Suprapubic skin (tissue), 4 donors: ENCODE measurements around the gene PATZ1. TPM values are rescaled to one million over a fixed set of nuclear protein-coding genes. Genes with fewer than 3 reads are reported as not detected.

ENCODE experiments used
- DNase-seq, 2 donors: peaks; one replicate each; pipeline ENCODE4 v3.0.0-alpha.2; 2019; ENCODE audit warnings: low spot score in 2 of 2
- H3K27ac ChIP-seq: fragments of 200-600 bp; sonication (generic); one replicate; pipeline ENCODE4 v1.5.1; 2019
- H3K27me3 ChIP-seq: fragments of 200-600 bp; sonication (generic); one replicate; pipeline ENCODE4 v1.5.1; 2019
- H3K36me3 ChIP-seq: fragments of 200-600 bp; sonication (generic); one replicate; pipeline ENCODE4 v1.5.1; 2019
- H3K4me1 ChIP-seq: fragments of 200-600 bp; sonication (generic); one replicate; pipeline ENCODE4 v1.5.1; 2019
- H3K4me3 ChIP-seq: fragments of 200-600 bp; sonication (generic); one replicate; pipeline ENCODE4 v1.5.1; 2019; ENCODE audit warnings: mild to moderate bottlenecking
- H3K9me3 ChIP-seq: fragments of 200-600 bp; sonication (generic); one replicate; pipeline ENCODE4 v1.5.1; 2019
- EP300 ChIP-seq: sonication (generic); formaldehyde crosslinking; IDR thresholded peaks from one replicate; pipeline ENCODE4 v1.6.1; 2017; ENCODE audit warnings: antibody characterized with exemption
- POLR2A ChIP-seq, 2 donors: fragments of 450-650 bp; IDR thresholded peaks; one replicate each; pipeline ENCODE4 v1.6.1; 2017; ENCODE audit warnings: antibody characterized with exemption in 2 of 2, mild to moderate bottlenecking in 2 of 2, moderate library complexity in 2 of 2
- POLR2AphosphoS5 ChIP-seq, 3 donors: sonication (generic); formaldehyde crosslinking; IDR thresholded peaks; one replicate each; pipeline ENCODE4 v1.6.1; 2017; ENCODE audit warnings: antibody characterized with exemption in 3 of 3
- WGBS: methylation state at CpG from one replicate; pipeline ENCODE4 v1.1.5; 2018; 5-methylcytosine and 5-hydroxymethylcytosine counted together
- total RNA-seq, 4 donors: library from RNA; depleted of rRNA; stranded (reverse); fragments of >200 nt; gene quantifications; one replicate each; pipeline ENCODE4 v1.1.0, GENCODE V29; 2016
- TF ChIP-seq, protein P1 (sequence below), 2 donors: fragments of 200-600 bp in 1 of 2; fragments of 450-650 bp in 1 of 2; sonication (generic) in 1 of 2; IDR thresholded peaks; one replicate each; pipeline ENCODE4 v1.5.1; 2016 to 2019; ENCODE audit warnings: antibody characterized with exemption in 2 of 2, mild to moderate bottlenecking in 1 of 2, moderate library complexity in 1 of 2

Gene PATZ1
- total RNA-seq, 4 donors from 2014 or later: 11.8 to 23.3 (median 14.6) TPM

DNA sequence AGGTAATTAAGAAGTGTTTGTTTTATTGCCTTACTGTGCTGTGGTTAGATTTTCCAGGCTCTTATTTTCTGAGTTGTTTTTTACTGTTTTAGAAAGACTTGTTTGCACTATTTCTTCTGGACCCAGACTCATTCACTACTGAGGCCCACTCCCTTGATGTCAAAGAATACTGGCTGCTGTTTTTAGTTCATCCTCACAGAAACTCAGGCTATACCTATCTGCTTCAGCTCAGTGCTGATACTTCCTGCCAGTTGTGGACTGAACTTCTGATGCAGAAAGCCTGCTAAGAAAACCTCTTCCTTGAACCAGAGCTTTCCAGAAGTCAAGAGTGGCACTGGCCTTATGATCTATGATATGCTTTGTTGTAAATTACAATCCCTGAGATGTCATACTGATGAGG is 38.0 kb downstream of the PATZ1 start:
- no peak for DNase-seq
- Histone ChIP-seq H3K9me3 (no peaks in the 10 kb centered on the region), H3K27ac (no peak overlapping the region), H3K36me3 (no peaks in the 10 kb centered on the region), H3K27me3 (no peaks in the 10 kb centered on the region), H3K4me1 (peaks cover 4% of the 10 kb centered on the region), H3K4me3 (no peak overlapping the region)
- no peak for TF ChIP-seq EP300
- TF ChIP-seq POLR2A (IDR thresholded peaks at IDR 0.05): no peak
- no peak for TF ChIP-seq POLR2AphosphoS5 (IDR thresholded peaks at IDR 0.05)
- TF ChIP-seq, protein P1, sequence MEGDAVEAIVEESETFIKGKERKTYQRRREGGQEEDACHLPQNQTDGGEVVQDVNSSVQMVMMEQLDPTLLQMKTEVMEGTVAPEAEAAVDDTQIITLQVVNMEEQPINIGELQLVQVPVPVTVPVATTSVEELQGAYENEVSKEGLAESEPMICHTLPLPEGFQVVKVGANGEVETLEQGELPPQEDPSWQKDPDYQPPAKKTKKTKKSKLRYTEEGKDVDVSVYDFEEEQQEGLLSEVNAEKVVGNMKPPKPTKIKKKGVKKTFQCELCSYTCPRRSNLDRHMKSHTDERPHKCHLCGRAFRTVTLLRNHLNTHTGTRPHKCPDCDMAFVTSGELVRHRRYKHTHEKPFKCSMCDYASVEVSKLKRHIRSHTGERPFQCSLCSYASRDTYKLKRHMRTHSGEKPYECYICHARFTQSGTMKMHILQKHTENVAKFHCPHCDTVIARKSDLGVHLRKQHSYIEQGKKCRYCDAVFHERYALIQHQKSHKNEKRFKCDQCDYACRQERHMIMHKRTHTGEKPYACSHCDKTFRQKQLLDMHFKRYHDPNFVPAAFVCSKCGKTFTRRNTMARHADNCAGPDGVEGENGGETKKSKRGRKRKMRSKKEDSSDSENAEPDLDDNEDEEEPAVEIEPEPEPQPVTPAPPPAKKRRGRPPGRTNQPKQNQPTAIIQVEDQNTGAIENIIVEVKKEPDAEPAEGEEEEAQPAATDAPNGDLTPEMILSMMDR (IDR thresholded peaks at IDR 0.05): no peak

DNA sequence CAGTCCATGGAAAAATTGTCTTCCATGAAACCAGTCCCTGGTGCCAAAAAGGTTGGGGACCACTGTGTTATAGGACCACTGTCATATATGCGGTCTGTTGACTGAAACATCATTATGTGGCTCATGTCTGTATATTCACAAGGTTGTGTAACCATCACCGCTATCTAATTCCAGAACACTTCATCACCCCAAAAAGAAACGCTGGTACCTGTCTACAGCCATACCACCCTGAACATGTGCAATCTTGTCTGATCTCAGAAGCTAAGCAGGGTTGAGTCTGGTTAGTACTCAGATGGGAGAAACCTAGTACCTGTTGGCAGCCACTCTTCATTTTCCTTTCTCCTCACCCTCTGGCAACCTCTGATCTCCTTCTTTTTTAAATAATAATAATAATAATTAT is 41.0 kb downstream of the PATZ1 start:
- Histone ChIP-seq H3K27ac (no peak overlapping the region), H3K4me3 (no peak overlapping the region), H3K27me3 (no peaks in the 10 kb centered on the region), H3K9me3 (no peaks in the 10 kb centered on the region), H3K36me3 (no peaks in the 10 kb centered on the region), H3K4me1 (no peaks in the 10 kb centered on the region)
- 47% methylated on average over 3 of the region's 3 CpGs for WGBS
- TF ChIP-seq, protein P1 (IDR thresholded peaks at IDR 0.05): no peak
- TF ChIP-seq POLR2AphosphoS5 (IDR thresholded peaks at IDR 0.05) (no peak), EP300 (no peak), POLR2A (IDR thresholded peaks at IDR 0.05) (no peak)
- no peak for DNase-seq

DNA sequence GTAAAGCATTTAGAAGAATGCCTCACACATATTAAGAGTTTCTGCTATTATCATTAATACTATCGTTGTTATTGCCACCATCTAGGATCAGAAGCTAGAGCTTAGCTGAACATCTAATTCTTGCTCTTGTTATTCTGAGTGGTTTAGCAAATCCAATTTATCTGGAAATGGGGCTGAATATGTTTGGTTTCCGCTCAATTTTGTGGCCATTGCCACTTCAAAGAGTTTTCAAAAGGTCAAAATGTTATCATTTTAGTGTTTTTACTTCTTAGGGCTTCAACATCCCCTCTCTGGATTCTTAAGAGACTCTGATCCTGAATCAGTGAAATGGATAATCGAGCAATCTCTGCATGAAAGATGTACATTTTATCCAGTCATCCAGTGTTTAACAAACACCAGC is 43.6 kb downstream of the PATZ1 start:
- no peaks in the 10 kb centered on the region for H3K36me3 ChIP-seq
- H3K27ac ChIP-seq: no peak overlapping the region
- TF ChIP-seq, protein P1 (IDR thresholded peaks at IDR 0.05): no peak
- no peak for TF ChIP-seq EP300
- no peak for TF ChIP-seq POLR2AphosphoS5 (IDR thresholded peaks at IDR 0.05)
- TF ChIP-seq POLR2A (IDR thresholded peaks at IDR 0.05): no peak
- H3K27me3 ChIP-seq: no peaks in the 10 kb centered on the region
- DNase-seq: no peak
- H3K9me3 ChIP-seq: no peaks in the 10 kb centered on the region
- no peak overlapping the region for H3K4me3 ChIP-seq
- H3K4me1 ChIP-seq: no peaks in the 10 kb centered on the region
- 82% methylated on average over 3 of the region's 3 CpGs for WGBS

DNA sequence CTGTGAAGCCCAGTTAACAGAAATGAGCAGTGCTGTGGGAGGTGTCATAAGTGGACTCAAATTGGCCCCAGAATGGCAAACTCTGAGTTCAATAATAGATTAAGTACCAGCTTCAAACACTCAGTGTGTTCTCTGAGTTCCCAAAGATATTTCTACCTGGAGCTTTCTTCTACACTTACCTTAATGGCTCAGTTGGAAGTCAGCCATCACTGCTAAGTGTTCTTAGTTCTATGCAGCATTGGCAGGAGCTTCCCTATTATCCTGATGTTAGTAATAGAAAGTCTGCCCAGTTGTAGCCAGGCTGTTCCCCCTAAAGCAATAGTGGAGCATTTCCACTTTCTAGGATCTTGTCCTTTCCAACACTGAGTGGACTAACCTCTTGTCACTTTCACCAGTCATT is 44.1 kb downstream of the PATZ1 start:
- H3K27me3 ChIP-seq: no peaks in the 10 kb centered on the region
- TF ChIP-seq POLR2AphosphoS5 (IDR thresholded peaks at IDR 0.05) (no peak), EP300 (no peak), POLR2A (IDR thresholded peaks at IDR 0.05) (no peak)
- TF ChIP-seq, protein P1 (IDR thresholded peaks at IDR 0.05): no peak
- H3K27ac ChIP-seq: no peak overlapping the region
- no peaks in the 10 kb centered on the region for H3K36me3 ChIP-seq
- H3K4me3 ChIP-seq: no peak overlapping the region
- no peaks in the 10 kb centered on the region for H3K9me3 ChIP-seq
- H3K4me1 ChIP-seq: peaks cover 5% of the 10 kb centered on the region
- DNase-seq: no peak

DNA sequence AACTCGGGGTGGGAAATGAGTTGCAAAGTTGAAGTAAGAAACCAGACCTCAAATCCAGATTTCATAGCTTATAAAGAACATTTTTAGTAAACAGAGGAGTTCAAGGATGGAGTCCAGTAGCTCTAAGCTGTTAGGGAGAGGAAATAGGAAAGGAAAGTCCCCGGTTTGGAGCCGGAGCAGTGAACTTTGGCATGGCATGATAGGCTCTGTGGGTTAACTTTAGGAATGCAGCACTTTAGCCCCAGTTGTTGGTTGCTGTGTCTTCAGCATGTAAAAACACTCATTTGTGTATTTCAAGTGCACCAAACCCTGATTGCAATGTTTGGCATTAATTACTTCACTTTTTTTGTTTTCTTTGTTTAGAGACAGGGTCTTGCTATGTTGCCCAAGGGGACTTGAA is 45.2 kb downstream of the PATZ1 start:
- DNase-seq: no peak
- Histone ChIP-seq H3K27ac (no peak overlapping the region), H3K9me3 (no peaks in the 10 kb centered on the region), H3K4me3 (no peak overlapping the region), H3K27me3 (no peaks in the 10 kb centered on the region), H3K4me1 (peaks cover 15% of the 10 kb centered on the region), H3K36me3 (no peaks in the 10 kb centered on the region)
- WGBS: 77% methylated on average over 3 of the region's 3 CpGs
- TF ChIP-seq POLR2AphosphoS5 (IDR thresholded peaks at IDR 0.05) (no peak), EP300 (no peak), POLR2A (IDR thresholded peaks at IDR 0.05) (no peak)
- TF ChIP-seq, protein P1 (IDR thresholded peaks at IDR 0.05): no peak
